Colonic mucosa (tissue), 4 donors: Measurements from ENCODE around the gene CD79B. TPM values are rescaled to one million over a fixed set of nuclear protein-coding genes. Genes with fewer than 3 reads are reported as not detected.

Source experiments
- DNase-seq: peaks from one replicate; pipeline ENCODE4 v3.0.0-alpha.2; 2020
- H3K27ac ChIP-seq: fragments of 200-600 bp; one replicate; pipeline ENCODE4 v1.8.0; 2021
- H3K27me3 ChIP-seq: fragments of 200-600 bp; one replicate; pipeline ENCODE4 v1.8.0; 2021
- H3K36me3 ChIP-seq: fragments of 200-600 bp; one replicate; pipeline ENCODE4 v1.8.0; 2021
- H3K4me1 ChIP-seq: fragments of 200-600 bp; one replicate; pipeline ENCODE4 v1.8.0; 2021; ENCODE audit warnings: mild to moderate bottlenecking
- H3K4me3 ChIP-seq: fragments of 200-600 bp; one replicate; pipeline ENCODE4 v1.8.0; 2021
- H3K9ac ChIP-seq, 2 donors: one replicate each; pipeline ENCODE4 v1.7.0; 2013; ENCODE audit warnings: control low read depth in 2 of 2, low read depth in 2 of 2, low read length in 2 of 2
- H3K9me3 ChIP-seq: fragments of 200-600 bp; one replicate; pipeline ENCODE4 v1.8.0; 2021
- intact Hi-C: fragments of 100-400 bp; cut with DNase I; formaldehyde crosslinking; loops from one replicate; pipeline ENCODE4 v1.14.1; 2022
- total RNA-seq, 2 donors: library from RNA; stranded (reverse); fragmentation: NEBNext Ultra II Directional in 1 of 2; extraction: Animal tissue kit (Norgen Biotek cat#: 25700) in 1 of 2; gene quantifications; one replicate each; pipeline ENCODE4 v1.2.1, GENCODE V29; 2021
- TF ChIP-seq, protein P1 (sequence below): fragments of 200-600 bp; IDR thresholded peaks from one replicate; pipeline ENCODE4 v1.8.0; 2022; ENCODE audit warnings: antibody characterized with exemption, mild to moderate bottlenecking
- donor health status: healthy.
- donor health status: DM: no; HTN: no; CAD: no.
- donor health status: DM: no; HTN: no; CAD: no.

CD79B gene
- total RNA-seq, 2 donors from 2014 or later, result 1.5 to 1.7 TPM

DNA sequence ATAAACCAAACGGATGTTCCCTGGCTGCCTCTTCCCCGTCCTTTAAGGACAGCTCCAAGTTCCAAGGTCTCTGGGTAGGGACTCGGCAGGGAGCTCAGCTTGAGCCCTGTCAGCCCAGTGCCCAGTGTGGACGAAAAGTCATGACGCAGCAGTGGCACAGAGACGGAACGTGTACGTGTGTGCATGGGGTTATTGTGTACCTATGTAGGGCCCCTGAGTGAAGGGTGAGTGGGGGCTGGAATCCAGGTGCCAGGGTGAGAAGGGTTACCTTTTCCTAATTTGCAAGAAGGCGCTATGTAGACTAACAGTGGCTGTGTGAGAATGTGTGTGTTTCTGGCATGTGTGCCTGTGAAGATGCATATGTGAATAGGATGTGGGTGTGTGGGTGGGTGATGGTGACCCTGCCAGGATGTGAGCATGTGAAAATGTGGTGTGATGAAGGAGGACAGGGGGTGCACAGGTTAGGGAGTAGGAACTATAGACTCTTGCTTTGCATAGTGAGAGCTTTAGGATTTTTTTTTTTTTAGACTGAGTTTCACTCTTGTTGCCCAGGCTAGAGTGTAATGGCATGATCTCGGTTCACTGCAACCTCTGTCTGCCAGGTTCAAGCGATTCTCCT is 34.6 kb upstream of the CD79B start:
- Histone ChIP-seq H3K27me3 (no peaks in the 10 kb centered on the region), H3K4me3 (no peak overlapping the region), H3K4me1 (no peaks in the 10 kb centered on the region), H3K9me3 (no peaks in the 10 kb centered on the region), H3K9ac (no peak overlapping the region), H3K27ac (no peak overlapping the region), H3K36me3 (no peaks in the 10 kb centered on the region)
- no peak for DNase-seq
- TF ChIP-seq, protein P1, sequence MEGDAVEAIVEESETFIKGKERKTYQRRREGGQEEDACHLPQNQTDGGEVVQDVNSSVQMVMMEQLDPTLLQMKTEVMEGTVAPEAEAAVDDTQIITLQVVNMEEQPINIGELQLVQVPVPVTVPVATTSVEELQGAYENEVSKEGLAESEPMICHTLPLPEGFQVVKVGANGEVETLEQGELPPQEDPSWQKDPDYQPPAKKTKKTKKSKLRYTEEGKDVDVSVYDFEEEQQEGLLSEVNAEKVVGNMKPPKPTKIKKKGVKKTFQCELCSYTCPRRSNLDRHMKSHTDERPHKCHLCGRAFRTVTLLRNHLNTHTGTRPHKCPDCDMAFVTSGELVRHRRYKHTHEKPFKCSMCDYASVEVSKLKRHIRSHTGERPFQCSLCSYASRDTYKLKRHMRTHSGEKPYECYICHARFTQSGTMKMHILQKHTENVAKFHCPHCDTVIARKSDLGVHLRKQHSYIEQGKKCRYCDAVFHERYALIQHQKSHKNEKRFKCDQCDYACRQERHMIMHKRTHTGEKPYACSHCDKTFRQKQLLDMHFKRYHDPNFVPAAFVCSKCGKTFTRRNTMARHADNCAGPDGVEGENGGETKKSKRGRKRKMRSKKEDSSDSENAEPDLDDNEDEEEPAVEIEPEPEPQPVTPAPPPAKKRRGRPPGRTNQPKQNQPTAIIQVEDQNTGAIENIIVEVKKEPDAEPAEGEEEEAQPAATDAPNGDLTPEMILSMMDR, result no peak
- intact Hi-C loops, result no loop called here

DNA sequence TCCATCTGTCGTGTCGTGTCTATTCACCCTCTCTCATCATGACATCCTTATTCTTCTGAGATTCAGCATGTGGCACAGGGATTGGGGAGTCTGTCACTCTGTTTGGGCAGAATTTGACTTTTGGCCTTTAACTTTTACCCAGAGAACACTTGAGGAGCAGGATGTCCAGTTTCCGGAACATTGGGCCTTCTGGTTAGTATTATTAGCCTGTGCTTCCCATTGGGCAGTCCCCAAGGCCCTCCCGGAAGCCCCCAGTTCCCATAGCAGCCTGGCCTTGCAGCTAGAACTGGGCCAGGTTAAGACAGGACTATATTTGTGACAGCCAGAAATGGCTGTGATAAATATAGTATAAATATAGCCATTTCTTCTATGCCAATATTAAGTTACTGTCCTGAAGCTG is 31.0 kb upstream of the CD79B start:
- intact Hi-C loops, result no loop called here
- Histone ChIP-seq H3K27me3 (no peaks in the 10 kb centered on the region), H3K36me3 (no peaks in the 10 kb centered on the region), H3K4me3 (no peak overlapping the region), H3K27ac (no peak overlapping the region), H3K9me3 (no peaks in the 10 kb centered on the region), H3K9ac (no peak overlapping the region), H3K4me1 (no peaks in the 10 kb centered on the region)
- TF ChIP-seq, protein P1, result no peak
- DNase-seq, result no peak

DNA sequence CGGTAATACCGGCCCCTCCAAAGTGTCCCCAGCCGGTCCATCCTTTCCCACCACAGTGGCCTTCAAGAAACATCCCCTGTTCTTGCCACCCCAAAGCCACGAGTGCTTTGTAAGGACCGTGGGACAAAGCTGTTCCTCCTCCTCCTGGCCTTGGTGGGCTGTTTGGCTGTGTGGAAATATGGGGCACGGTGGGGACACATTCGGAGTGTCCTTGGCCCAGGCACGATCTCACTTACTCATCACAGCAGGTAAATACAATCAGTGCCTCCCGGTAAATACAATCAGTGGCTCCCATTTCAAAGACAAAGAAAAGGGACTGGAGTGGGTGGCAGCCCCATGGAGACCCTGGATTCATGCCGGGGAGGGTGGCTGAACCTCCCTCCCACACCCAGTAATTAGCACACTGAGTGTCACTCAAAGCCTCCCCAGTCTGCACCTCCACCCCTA is 30.2 kb upstream of the CD79B start:
- H3K27ac ChIP-seq, result no peak overlapping the region
- TF ChIP-seq, protein P1, result no peak

DNA sequence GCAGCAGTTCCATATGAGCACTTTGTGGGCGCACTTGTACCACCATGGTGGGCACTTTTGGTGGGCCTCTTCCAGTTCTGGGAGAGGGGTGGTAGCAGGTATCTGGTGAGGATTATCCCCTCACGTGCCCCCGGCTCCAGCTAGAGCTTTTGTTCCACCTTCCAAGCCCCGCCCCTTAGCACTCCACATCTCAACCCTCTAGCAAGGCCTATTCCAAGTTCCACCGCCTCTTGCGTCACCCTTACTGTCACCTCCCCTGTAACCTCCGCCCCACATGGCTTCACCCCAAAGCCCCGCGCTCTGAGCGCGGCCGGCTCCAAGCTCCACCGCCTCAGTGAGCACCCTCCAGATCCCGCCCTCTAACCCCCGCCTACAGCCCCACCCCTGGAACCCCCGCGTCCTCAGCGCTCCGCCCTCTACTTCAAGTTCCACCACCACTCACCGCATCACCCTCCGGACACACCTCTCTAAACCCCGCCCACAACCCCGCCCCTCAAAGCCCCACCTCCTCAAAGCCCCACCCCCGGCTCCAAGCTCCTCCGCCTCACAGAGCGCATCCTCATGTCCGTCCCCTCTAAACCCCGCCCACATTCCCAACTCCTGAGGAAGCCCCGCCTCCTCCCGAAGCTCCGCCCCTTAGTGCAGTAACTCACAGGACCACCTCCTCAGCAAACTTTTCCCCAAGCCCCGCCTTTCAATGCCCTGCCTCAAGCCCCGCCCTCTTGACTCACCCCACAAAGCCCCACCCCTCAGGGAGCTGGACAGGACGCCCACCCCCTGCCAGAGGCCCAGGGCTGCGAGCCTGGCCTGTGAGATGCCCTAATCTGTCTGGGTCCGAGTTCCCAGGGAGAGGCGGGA is 29.5 kb upstream of the CD79B start:
- Histone ChIP-seq H3K27ac (no peak overlapping the region), H3K9me3 (no peaks in the 10 kb centered on the region), H3K27me3 (no peaks in the 10 kb centered on the region), H3K36me3 (no peaks in the 10 kb centered on the region), H3K4me3 (no peak overlapping the region), H3K9ac (peak overlapping the region in 1 of 2 donors; percentile 1), H3K4me1 (no peaks in the 10 kb centered on the region)
- TF ChIP-seq, protein P1, result no peak
- DNase-seq, result peak; percentile 64
- intact Hi-C loops, result no loop called here

More for the DNA sequence above, 30.2 kb upstream of the CD79B start:
- Histone ChIP-seq H3K9me3 (no peaks in the 10 kb centered on the region), H3K36me3 (no peaks in the 10 kb centered on the region), H3K27me3 (no peaks in the 10 kb centered on the region), H3K9ac (no peak overlapping the region), H3K4me3 (no peak overlapping the region), H3K4me1 (no peaks in the 10 kb centered on the region)
- no peak for DNase-seq
- intact Hi-C loops, result no loop called here

DNA sequence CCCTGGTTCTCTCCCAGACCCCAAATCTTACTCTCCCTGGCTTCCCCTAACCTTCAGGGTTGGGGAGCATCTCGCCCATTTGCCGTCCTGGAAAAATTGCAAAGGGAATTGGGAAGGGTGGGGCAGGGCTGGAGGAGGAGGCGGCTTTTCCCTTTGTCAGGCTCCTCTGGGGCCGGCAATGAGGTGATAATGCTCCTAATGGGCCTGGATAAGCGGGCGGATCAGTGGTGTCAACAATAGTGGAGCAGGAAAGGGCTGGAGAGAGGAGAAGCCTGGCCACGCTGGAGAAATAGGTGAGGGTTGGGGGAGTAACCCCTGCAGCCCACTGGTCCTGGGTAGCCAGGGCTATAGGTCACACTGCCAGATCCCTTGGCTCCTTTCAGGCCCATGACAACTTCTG is 28.3 kb upstream of the CD79B start:
- no peak overlapping the region for H3K27ac ChIP-seq
- intact Hi-C loops, result no loop called here
- TF ChIP-seq, protein P1, result no peak

More for the DNA sequence above, 28.3 kb upstream of the CD79B start:
- Histone ChIP-seq H3K9me3 (no peaks in the 10 kb centered on the region), H3K9ac (no peak overlapping the region), H3K4me1 (no peaks in the 10 kb centered on the region), H3K27me3 (no peaks in the 10 kb centered on the region), H3K4me3 (no peak overlapping the region), H3K36me3 (no peaks in the 10 kb centered on the region)
- no peak for DNase-seq
